NCI-H2107 (cell line): ENCODE measurements around the gene PSMD13.

Experiments used
- DNase-seq: peaks from one replicate; lab custom pipeline; 2025; lab: John Stamatoyannopoulos, UW

Gene PSMD13

GRCh38 chr11:299081-299891 lies 62.5 kb downstream of the PSMD13 start, which contains the start of gene IFITM5:
TSS of gene IFITM5 (minus strand) at chr11:299526. CDS start at chr11:299490, 36 bp downstream.
- no peak for DNase-seq

- no peak for DNase-seq
Measured at GRCh38 chr11:299951-300735, 63.4 kb downstream of the PSMD13 start.
